Measurements from ENCODE around the gene OTOP3. TPM values are rescaled to one million over a fixed set of nuclear protein-coding genes. Genes with fewer than 3 reads are reported as not detected.
"Not testable (repeated sequence)": the region's sequence is repeated elsewhere in the genome, so short reads cannot be mapped to it uniquely, and the experiment has no call there.

Gene OTOP3
- polyA plus RNA-seq, 1 donor (not counting 4 experiments of a cell fraction or from before 2014, with no cell fraction given) = 0.03 TPM

DNA sequence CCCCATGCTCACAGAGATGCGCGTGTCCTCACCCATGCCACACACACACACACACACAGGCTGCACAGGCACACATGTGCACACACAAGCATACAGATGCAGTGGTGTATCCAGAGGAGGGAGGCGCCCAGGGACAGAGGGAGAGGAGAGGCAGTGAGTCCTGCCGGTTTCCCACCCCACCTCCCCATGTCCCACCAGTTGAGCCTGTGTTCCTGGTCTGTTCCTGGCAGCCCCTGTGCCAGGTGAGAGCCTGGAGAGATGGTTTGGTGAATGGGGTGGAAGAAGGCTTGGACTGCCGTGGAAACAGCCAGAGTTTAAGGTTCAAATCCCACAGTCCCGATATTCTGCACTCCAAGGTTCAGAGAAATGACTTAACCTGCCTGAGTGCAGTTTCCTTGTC is 32.0 kb upstream of the OTOP3 start:
- Histone ChIP-seq H3K79me2 (ENCODE audit: control insufficient read depth, insufficient read depth, low read length) (no peaks in the 10 kb centered on the region), H3K9me3 (ENCODE audit: control insufficient read depth, low read depth, low read length) (no peaks in the 10 kb centered on the region), H4K20me1 (ENCODE audit: control insufficient read depth, extremely low read depth, insufficient read depth, low read length) (no peaks in the 10 kb centered on the region), H2AFZ (ENCODE audit: control insufficient read depth, low read length) (no peak overlapping the region), H3K4me1 (ENCODE audit: control insufficient read depth, extremely low read depth, insufficient read depth, low read length) (no peaks in the 10 kb centered on the region), H3K27me3 (ENCODE audit: control insufficient read depth, extremely low read depth, insufficient read depth, low read length) (no peaks in the 10 kb centered on the region), H3K9ac (ENCODE audit: control insufficient read depth, extremely low read depth, insufficient read depth, low read length) (no peak overlapping the region), H3K36me3 (ENCODE audit: control insufficient read depth in 2 of 2, extremely low read depth in 1 of 2, insufficient read depth in 2 of 2, low read length in 2 of 2) (no peaks in the 10 kb centered on the region), H3K9me1 (ENCODE audit: control insufficient read depth, extremely low read depth, insufficient read depth, low read length) (no peaks in the 10 kb centered on the region), H3K4me3 (ENCODE audit: control insufficient read depth in 2 of 3, extremely low read depth in 1 of 3, insufficient read depth in 2 of 3, low read depth in 1 of 3, low read length in 3 of 3) (no peak overlapping the region), H3K4me2 (ENCODE audit: control insufficient read depth, extremely low read depth, insufficient read depth, low read depth, low read length) (no peak overlapping the region), H3K27ac (ENCODE audit: control insufficient read depth, insufficient read depth, low read length) (no peak overlapping the region)
- dilution Hi-C loops (cut with MboI; ENCODE audit: extremely low pct_ligation_motif_present, low sequenced_read_pairs) = no loop called here
- TF ChIP-seq EZH2 (IDR thresholded peaks at IDR 0.05; ENCODE audit: low read length) (no peak), CTCF (optimal IDR thresholded peaks at IDR 0.05 in 1 of 3, IDR thresholded peaks at IDR 0.05 in 1 of 3, conservative IDR thresholded peaks at IDR 0.05 in 1 of 3; ENCODE audit: extremely low read depth in 1 of 3, insufficient read depth in 2 of 3, low read length in 3 of 3) (no peak)
- FAIRE-seq (no peak), DNase-seq (ENCODE audit: low read depth, low spot score) (no peak)

DNA sequence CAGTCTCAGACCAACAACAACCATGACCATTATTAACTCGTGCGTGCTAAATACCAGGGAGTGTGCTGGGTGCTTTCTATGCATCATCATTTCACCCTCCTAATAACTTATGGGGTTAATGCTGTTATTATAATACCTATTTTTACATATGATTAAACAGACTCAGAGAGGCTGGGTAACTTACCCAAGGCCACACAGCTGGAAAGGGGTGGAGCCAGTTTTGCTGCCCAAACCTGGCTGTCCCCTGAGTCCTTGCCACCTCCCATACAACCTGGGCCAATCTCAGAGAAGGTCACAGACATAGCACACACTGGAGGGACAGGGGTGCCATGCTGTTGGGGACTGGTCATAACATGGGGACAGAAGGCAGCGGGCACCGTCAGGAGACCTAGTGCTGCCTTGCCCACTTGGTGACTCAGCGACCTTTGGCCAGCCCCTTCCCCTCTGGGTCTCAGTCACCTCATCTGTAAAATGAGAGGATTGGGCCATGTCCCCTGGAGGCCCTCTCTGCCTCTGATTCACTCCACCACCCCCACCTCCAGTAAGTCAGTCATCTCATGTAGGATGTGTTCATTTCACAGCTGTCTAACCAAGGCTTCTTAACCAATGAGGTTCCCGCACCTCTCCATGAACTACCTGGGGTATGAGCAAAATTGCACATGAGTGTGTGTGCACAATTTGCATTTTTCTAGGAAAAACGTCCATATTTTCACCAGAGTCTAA is 30.9 kb upstream of the OTOP3 start:
- DNase-seq (ENCODE audit: low read depth, low spot score) (no peak), FAIRE-seq (no peak)
- no peak overlapping the region for H2AFZ ChIP-seq (ENCODE audit: control insufficient read depth, low read length)
- H3K9me1 ChIP-seq (ENCODE audit: control insufficient read depth, extremely low read depth, insufficient read depth, low read length) = no peaks in the 10 kb centered on the region
- H3K79me2 ChIP-seq (ENCODE audit: control insufficient read depth, insufficient read depth, low read length) = no peaks in the 10 kb centered on the region
- no peak overlapping the region for H3K4me2 ChIP-seq (ENCODE audit: control insufficient read depth, extremely low read depth, insufficient read depth, low read depth, low read length)
- no peak for TF ChIP-seq EZH2 (IDR thresholded peaks at IDR 0.05; ENCODE audit: low read length)
- H3K36me3 ChIP-seq (ENCODE audit: control insufficient read depth in 2 of 2, extremely low read depth in 1 of 2, insufficient read depth in 2 of 2, low read length in 2 of 2) = no peaks in the 10 kb centered on the region
- dilution Hi-C loops (cut with MboI; ENCODE audit: extremely low pct_ligation_motif_present, low sequenced_read_pairs) = no loop called here
- no peak overlapping the region for H3K4me3 ChIP-seq (ENCODE audit: control insufficient read depth in 2 of 3, extremely low read depth in 1 of 3, insufficient read depth in 2 of 3, low read depth in 1 of 3, low read length in 3 of 3)
- no peaks in the 10 kb centered on the region for H4K20me1 ChIP-seq (ENCODE audit: control insufficient read depth, extremely low read depth, insufficient read depth, low read length)
- no peaks in the 10 kb centered on the region for H3K4me1 ChIP-seq (ENCODE audit: control insufficient read depth, extremely low read depth, insufficient read depth, low read length)
- no peak overlapping the region for H3K9ac ChIP-seq (ENCODE audit: control insufficient read depth, extremely low read depth, insufficient read depth, low read length)
- H3K27ac ChIP-seq (ENCODE audit: control insufficient read depth, insufficient read depth, low read length) = no peak overlapping the region
- no peaks in the 10 kb centered on the region for H3K27me3 ChIP-seq (ENCODE audit: control insufficient read depth, extremely low read depth, insufficient read depth, low read length)
- no peaks in the 10 kb centered on the region for H3K9me3 ChIP-seq (ENCODE audit: control insufficient read depth, low read depth, low read length)

DNA sequence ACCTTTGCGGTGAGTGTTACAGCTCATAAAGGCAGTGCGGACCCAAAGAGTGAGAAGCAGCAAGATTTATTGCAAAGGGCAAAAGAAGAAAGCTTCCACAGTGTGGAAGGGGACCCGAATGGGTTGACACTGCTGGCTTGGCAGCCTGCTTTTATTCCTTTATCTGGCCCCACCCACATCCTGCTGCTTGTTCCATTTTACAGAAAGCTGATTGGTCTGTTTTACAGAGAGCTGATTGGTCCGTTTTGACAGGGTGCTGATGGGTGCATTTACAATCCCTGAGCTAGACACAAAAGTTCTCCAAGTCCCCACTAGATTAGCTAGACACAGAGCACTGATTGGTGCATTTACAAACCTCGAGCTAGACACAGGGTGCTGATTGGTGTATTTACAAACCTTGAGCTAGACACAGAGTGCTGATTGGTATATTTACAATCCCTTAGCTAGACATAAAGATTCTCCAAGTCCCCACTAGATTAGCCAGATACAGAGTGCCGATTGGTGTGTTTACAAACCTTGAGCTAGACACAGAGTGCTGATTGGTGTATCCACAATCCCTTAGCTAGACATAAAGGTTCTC is 29.4 kb upstream of the OTOP3 start:
- H2AFZ ChIP-seq (ENCODE audit: control insufficient read depth, low read length); H3K27me3 ChIP-seq (ENCODE audit: control insufficient read depth, extremely low read depth, insufficient read depth, low read length); H3K4me2 ChIP-seq (ENCODE audit: control insufficient read depth, extremely low read depth, insufficient read depth, low read depth, low read length); H3K4me1 ChIP-seq (ENCODE audit: control insufficient read depth, extremely low read depth, insufficient read depth, low read length); H3K4me3 ChIP-seq (ENCODE audit: control insufficient read depth in 2 of 3, extremely low read depth in 1 of 3, insufficient read depth in 2 of 3, low read depth in 1 of 3, low read length in 3 of 3); dilution Hi-C loops (cut with MboI; ENCODE audit: extremely low pct_ligation_motif_present, low sequenced_read_pairs); H3K9me3 ChIP-seq (ENCODE audit: control insufficient read depth, low read depth, low read length); H3K9ac ChIP-seq (ENCODE audit: control insufficient read depth, extremely low read depth, insufficient read depth, low read length); H3K36me3 ChIP-seq (ENCODE audit: control insufficient read depth in 2 of 2, extremely low read depth in 1 of 2, insufficient read depth in 2 of 2, low read length in 2 of 2); FAIRE-seq; H3K9me1 ChIP-seq (ENCODE audit: control insufficient read depth, extremely low read depth, insufficient read depth, low read length); H3K79me2 ChIP-seq (ENCODE audit: control insufficient read depth, insufficient read depth, low read length); H3K27ac ChIP-seq (ENCODE audit: control insufficient read depth, insufficient read depth, low read length); H4K20me1 ChIP-seq (ENCODE audit: control insufficient read depth, extremely low read depth, insufficient read depth, low read length); DNase-seq (ENCODE audit: low read depth, low spot score): not testable (repeated sequence)
